Naive B cell (primary cell): ENCODE measurements around the gene COG4. TPM values are rescaled to one million over a fixed set of nuclear protein-coding genes. Genes with fewer than 3 reads are reported as not detected.

Experiments
- ATAC-seq, 2 donors: fragments of 150-1000 bp; cut with Tn5 transposase; 2 replicates each; pipeline ENCODE4 v1.10.0; 2021; ENCODE audit warnings: low read depth in 2 of 2, mild to moderate bottlenecking in 2 of 2, moderate library complexity in 2 of 2
- DNase-seq: peaks from one replicate; pipeline ENCODE4 v3.0.0; 2022
- H3K27ac Mint-ChIP-seq, 6 donors: one replicate each; pipeline ENCODE4 v1.8.0; 2020 to 2022; ENCODE audit warnings: mild to moderate bottlenecking in 6 of 6, mixed read lengths in 6 of 6, moderate library complexity in 5 of 6, inconsistent platforms in 2 of 6
- H3K27me3 Mint-ChIP-seq, 3 donors: one replicate each; pipeline ENCODE4 v1.8.0; 2021 to 2022; ENCODE audit warnings: mixed read lengths in 3 of 3, mild to moderate bottlenecking in 1 of 3
- H3K36me3 Mint-ChIP-seq, 2 donors: one replicate each; pipeline ENCODE4 v1.8.0; 2020 to 2022; ENCODE audit warnings: mixed read lengths in 2 of 2, inconsistent platforms in 1 of 2, mild to moderate bottlenecking in 1 of 2
- H3K4me1 Mint-ChIP-seq, 3 donors: one replicate each; pipeline ENCODE4 v1.8.0; 2020 to 2022; ENCODE audit warnings: mixed read lengths in 3 of 3, inconsistent platforms in 1 of 3, mild to moderate bottlenecking in 1 of 3, moderate library complexity in 1 of 3
- H3K4me3 Mint-ChIP-seq, 8 donors: one replicate each; pipeline ENCODE4 v1.8.0; 2020 to 2022; ENCODE audit warnings: mild to moderate bottlenecking in 8 of 8, mixed read lengths in 8 of 8, moderate library complexity in 8 of 8, inconsistent platforms in 2 of 8
- H3K9me3 Mint-ChIP-seq, 7 donors: one replicate each; pipeline ENCODE4 v1.8.0; 2020 to 2022; ENCODE audit warnings: mixed read lengths in 7 of 7, mild to moderate bottlenecking in 5 of 7, inconsistent platforms in 2 of 7, moderate library complexity in 1 of 7
- polyA plus RNA-seq, 6 donors: library from polyadenylated mRNA; unstranded; fragments of 300-500 nt; fragmentation: Illumina TruSeq; gene quantifications; one replicate each; pipeline ENCODE4 v1.2.3, GENCODE V29; 2021; ENCODE audit warnings: low read depth in 6 of 6

COG4 gene
- polyA plus RNA-seq, 6 donors from 2014 or later: 41.7 to 83.4 (median 51.2) TPM

DNA sequence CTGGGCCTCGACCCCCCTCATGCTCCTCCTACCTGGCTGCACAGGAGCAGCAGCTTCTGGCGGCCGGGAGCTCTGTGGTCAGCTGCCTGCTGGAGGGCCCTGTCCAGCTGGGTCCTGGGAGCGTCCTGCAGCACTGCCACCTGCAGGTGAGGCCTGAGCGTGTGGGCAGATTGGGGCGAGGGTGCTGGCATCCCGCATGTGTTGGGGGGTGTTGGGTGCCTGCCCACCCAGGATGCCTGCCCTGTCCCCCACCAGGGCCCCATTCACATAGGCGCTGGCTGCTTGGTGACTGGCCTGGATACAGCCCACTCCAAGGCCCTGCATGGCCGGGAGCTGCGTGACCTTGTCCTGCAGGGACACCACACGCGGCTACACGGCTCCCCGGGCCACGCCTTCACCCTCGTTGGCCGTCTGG is 52.4 kb downstream of the COG4 start:
- Mint-ChIP-seq H3K4me1 (peaks cover 0 to 3% (median 0%) of the 10 kb centered on the region in 3 donors), H3K27me3 (no peaks in the 10 kb centered on the region), H3K9me3 (no peaks in the 10 kb centered on the region), H3K4me3 (no peak overlapping the region), H3K27ac (no peak overlapping the region), H3K36me3 (no peaks in the 10 kb centered on the region)
- no peak for DNase-seq
- no peak for ATAC-seq

DNA sequence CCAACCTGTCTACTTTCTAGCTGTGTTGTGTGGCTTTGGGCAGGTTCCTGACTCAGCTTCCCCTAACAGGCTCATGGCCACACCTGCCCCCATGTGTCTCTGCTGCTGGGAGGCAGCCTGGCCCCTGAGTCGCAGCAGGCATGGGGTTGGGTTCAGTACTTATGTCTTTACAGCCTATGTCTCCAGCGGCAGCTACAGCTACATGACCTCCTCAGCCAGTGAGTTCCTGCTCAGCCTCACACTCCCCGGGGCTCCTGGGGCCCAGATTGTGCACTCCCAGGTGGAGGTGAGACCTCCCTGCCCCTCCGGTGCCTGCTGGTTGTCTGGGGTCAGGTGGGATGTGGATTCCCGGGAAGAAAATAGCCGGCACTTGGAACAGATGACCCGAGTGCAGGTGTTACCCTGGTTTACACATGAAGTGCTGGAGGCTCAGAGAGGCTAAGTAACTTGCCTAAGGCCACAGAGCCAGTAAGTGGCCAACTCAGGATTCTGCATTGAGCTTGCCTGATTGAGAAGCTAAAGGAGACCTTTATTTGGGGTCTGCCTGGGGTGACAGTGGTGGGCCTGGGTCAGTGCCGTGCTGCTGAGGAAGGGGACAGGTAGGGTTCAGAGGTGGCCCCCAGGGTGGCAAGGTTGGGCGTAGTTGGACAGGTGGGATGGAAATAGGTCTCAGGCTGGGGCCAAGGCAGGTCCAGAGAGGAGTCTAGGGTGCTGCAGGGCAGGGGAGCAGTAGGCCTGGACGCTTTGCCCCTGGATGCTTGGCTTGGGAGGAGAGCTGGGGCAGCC is 53.0 kb downstream of the COG4 start:
- Mint-ChIP-seq H3K4me1 (peaks cover 0 to 3% (median 0%) of the 10 kb centered on the region in 3 donors), H3K4me3 (no peak overlapping the region), H3K27ac (peak overlapping the region in 1 of 6 donors; percentile 78), H3K9me3 (no peaks in the 10 kb centered on the region), H3K27me3 (no peaks in the 10 kb centered on the region), H3K36me3 (no peaks in the 10 kb centered on the region)
- DNase-seq (no peak), ATAC-seq (no peak)

DNA sequence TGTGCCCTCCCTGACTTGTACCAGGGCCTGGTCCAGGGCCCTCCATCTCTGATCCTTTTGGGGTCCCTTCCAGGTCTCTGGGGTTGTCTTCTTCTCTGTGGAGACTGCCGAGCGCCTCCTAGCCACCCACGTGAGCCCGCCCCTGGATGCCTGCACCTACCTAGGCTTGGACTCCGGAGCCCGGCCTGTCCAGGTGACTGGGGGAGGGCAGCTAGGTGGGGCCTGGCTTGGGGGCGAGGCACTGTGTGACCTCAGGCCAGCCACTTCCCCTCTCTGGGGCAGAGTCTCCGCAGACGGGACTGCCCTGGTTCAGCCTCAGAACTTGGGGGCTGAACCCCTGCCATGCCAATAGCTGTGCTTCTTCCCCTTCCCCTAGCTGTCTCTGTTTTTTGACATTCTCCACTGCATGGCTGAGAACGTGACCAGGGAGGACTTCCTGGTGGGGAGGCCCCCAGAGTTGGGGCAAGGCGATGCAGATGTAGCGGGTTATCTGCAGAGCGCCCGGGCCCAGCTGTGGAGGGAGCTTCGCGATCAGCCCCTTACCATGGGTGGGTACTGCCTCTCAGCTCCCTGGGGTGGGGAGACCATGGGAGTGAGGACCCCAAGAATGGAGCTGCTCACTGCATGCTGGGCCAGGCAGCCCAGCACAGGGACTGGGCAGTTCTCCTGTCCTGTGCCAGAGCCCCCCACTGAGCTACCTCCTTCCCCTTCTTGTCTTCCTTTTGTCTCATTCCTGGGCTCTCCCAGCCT is 54.4 kb downstream of the COG4 start:
- H3K27ac Mint-ChIP-seq: peak overlapping the region in 1 of 6 donors; percentile 37
- no peak overlapping the region for H3K4me3 Mint-ChIP-seq
- no peaks in the 10 kb centered on the region for H3K9me3 Mint-ChIP-seq
- H3K36me3 Mint-ChIP-seq: no peaks in the 10 kb centered on the region
- ATAC-seq (no peak), DNase-seq (no peak)
- H3K27me3 Mint-ChIP-seq: no peaks in the 10 kb centered on the region
- peaks cover 0 to 3% (median 0%) of the 10 kb centered on the region in 3 donors for H3K4me1 Mint-ChIP-seq

DNA sequence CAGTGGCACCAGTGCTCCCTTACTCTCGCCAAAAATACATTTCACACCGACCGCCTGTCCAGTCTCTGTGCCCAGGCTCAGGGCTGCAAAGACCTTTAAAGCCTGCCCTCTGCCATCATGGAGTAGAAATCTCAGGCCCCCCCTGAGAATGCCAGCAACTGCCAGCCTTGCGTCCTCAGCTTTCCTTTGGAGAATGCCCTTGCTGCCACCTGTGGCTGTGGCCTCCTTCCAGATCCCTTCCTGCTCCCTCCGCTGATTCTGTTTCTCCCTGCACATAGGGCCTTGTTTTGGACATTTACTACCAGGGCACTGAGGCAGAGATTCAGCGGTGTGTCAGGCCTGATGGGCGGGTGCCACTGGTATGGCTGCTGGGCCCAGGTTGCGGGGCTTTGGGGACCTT is 55.7 kb downstream of the COG4 start:
- Mint-ChIP-seq H3K27me3 (no peaks in the 10 kb centered on the region), H3K4me3 (no peak overlapping the region), H3K9me3 (no peaks in the 10 kb centered on the region), H3K36me3 (no peaks in the 10 kb centered on the region), H3K27ac (peak overlapping the region in 1 of 6 donors; percentile 88), H3K4me1 (no peaks in the 10 kb centered on the region)
- DNase-seq (no peak), ATAC-seq (no peak)

GRCh38 chr16:70467113-70467512 is 56.2 kb downstream of the COG4 start:
- no peaks in the 10 kb centered on the region for H3K9me3 Mint-ChIP-seq
- H3K27me3 Mint-ChIP-seq: no peaks in the 10 kb centered on the region
- H3K36me3 Mint-ChIP-seq: no peaks in the 10 kb centered on the region
- H3K27ac Mint-ChIP-seq: no peak overlapping the region
- no peak overlapping the region for H3K4me3 Mint-ChIP-seq
- no peaks in the 10 kb centered on the region for H3K4me1 Mint-ChIP-seq
- DNase-seq (no peak), ATAC-seq (no peak)

GRCh38 chr16:70466805-70467076 is 56.6 kb downstream of the COG4 start:
- ATAC-seq: no peak
- no peaks in the 10 kb centered on the region for H3K36me3 Mint-ChIP-seq
- H3K4me1 Mint-ChIP-seq: no peaks in the 10 kb centered on the region
- H3K4me3 Mint-ChIP-seq: no peak overlapping the region
- peak overlapping the region in 1 of 6 donors; percentile 36 for H3K27ac Mint-ChIP-seq
- no peaks in the 10 kb centered on the region for H3K9me3 Mint-ChIP-seq
- H3K27me3 Mint-ChIP-seq: no peaks in the 10 kb centered on the region
- no peak for DNase-seq

GRCh38 chr16:70465999-70466804 is 57.2 kb downstream of the COG4 start:
- DNase-seq: no peak
- no peaks in the 10 kb centered on the region for H3K36me3 Mint-ChIP-seq
- H3K27me3 Mint-ChIP-seq: no peaks in the 10 kb centered on the region
- H3K27ac Mint-ChIP-seq: peak overlapping the region in 1 of 6 donors; percentile 36
- ATAC-seq: no peak
- H3K4me3 Mint-ChIP-seq: no peak overlapping the region
- H3K4me1 Mint-ChIP-seq: no peaks in the 10 kb centered on the region
- no peaks in the 10 kb centered on the region for H3K9me3 Mint-ChIP-seq

DNA sequence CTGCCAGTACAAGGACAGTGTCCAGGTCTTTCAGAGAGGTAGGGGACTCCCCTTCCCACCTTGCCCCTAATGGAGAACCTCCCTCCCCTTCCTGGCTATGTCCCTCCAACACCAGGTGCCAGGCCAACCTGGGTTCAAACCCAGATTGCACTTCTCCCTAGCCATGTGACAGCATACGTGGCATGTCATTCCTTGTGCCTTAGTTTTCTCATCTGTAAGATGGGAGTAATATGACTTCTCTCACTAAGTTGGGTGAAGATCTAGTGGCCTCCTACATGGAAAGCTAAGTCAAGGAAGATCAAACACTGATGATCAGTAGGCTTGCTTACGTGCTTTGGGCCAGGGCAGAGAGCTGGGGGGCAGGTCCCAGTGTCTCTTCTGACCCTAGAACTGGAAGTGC is 60.1 kb downstream of the COG4 start:
- H3K4me1 Mint-ChIP-seq: no peaks in the 10 kb centered on the region
- H3K27me3 Mint-ChIP-seq: no peaks in the 10 kb centered on the region
- no peak for ATAC-seq
- H3K36me3 Mint-ChIP-seq: no peaks in the 10 kb centered on the region
- H3K27ac Mint-ChIP-seq: no peak overlapping the region
- no peak for DNase-seq
- no peaks in the 10 kb centered on the region for H3K9me3 Mint-ChIP-seq
- H3K4me3 Mint-ChIP-seq: no peak overlapping the region

DNA sequence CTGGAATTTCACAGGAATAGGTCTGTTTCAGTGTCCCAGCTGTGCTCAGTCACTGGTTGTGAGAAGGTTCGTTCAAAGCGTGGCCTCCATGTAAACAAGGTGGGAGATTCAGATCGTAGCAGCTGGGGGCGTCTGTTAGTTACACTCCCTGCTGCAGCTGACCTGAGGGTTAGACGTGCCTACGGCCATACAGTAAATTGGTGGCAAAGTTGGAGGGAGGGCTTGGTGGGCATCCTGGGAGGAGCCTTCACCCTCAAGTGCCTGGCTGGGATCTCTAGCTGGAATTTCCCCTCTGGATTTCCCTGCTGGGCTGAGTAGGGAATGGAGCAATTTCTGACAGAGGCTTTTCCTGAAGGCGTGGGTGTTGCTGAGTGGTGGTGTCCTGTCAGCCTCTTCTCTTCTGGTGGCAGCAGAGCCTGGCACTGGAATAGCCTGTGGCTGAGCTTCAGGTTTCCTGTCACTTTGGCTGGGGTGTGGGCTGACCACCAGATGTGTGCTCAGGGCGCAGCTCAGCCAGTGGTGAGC is 62.6 kb downstream of the COG4 start:
- no peak for ATAC-seq
- peak overlapping the region in 1 of 6 donors; percentile 26 for H3K27ac Mint-ChIP-seq
- no peaks in the 10 kb centered on the region for H3K36me3 Mint-ChIP-seq
- H3K4me3 Mint-ChIP-seq: no peak overlapping the region
- H3K27me3 Mint-ChIP-seq: no peaks in the 10 kb centered on the region
- H3K4me1 Mint-ChIP-seq: peaks cover 0 to 6% (median 0%) of the 10 kb centered on the region in 3 donors
- DNase-seq: no peak
- no peaks in the 10 kb centered on the region for H3K9me3 Mint-ChIP-seq

DNA sequence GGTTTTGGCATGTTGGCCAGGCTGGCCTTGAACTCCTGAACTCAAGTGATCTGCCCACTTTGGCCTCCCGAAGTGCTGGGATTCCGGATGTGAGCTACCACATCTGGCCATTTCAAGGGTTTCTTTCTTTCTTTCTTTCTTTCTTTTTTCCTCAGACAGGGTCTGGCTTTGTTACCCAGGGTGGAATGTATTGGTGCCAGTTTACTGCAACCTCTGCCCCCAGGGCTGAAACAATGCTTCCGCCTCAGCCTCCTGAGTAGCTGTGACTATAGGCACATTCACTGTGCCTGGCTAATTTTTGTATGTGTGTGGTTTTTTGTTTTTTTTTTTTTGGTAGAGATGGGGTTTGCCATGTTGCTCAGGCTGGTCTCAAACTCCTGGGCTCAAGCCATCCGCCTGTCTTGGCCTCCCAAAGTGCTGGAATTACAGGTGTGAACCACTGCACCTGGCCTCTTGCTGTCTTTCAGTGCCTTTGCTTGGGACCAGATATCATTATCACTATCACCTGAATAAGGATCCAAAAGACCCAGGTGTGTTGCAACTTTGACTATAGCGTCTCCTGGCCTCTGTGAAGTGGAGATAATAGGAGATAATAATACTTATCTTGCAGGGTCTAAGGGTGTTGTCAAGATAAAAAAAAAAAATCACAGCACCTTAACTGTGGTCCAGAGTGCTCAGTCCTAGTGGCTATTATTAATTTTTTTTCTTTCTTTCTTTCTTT is 65.7 kb downstream of the COG4 start:
- no peaks in the 10 kb centered on the region for H3K36me3 Mint-ChIP-seq
- DNase-seq (no peak), ATAC-seq (no peak)
- H3K9me3 Mint-ChIP-seq: no peaks in the 10 kb centered on the region
- H3K4me3 Mint-ChIP-seq: peak overlapping the region in 1 of 8 donors; percentile 96
- peaks cover 0 to 2% (median 0%) of the 10 kb centered on the region in 3 donors for H3K27me3 Mint-ChIP-seq
- peaks cover 5 to 30% (median 10%) of the 10 kb centered on the region in 3 donors for H3K4me1 Mint-ChIP-seq
- H3K27ac Mint-ChIP-seq: peak overlapping the region in 3 of 6 donors; percentile 53 to 79 (median 59)

DNA sequence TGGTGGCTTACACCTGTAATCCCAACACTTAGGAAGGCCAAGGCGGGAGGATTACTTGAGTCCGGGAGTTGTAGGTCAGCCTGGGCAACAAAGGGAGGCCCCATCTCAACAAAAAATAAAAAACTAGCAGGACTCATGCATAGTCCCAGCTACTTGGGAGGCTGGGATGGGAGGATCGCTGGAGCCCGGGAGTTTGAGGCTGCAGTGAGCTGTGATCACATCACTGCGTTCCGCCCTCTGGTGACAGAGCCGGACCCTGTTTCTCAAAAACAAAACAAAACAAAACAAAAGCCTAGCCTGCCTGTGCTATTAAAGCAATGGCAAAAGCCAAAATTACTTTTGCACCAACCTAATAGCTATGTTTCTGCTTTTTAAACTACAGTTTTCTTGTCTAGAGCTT is 67.4 kb downstream of the COG4 start:
- H3K27ac Mint-ChIP-seq: peak overlapping the region in 2 of 6 donors; percentile 92 to 93
- H3K9me3 Mint-ChIP-seq: no peaks in the 10 kb centered on the region
- no peak for DNase-seq
- peaks cover 5 to 30% (median 12%) of the 10 kb centered on the region in 3 donors for H3K4me1 Mint-ChIP-seq
- no peak for ATAC-seq
- H3K4me3 Mint-ChIP-seq: peak overlapping the region in 7 of 8 donors; percentile 90 to 96 (median 93)
- H3K36me3 Mint-ChIP-seq: no peaks in the 10 kb centered on the region
- peaks cover 0 to 4% (median 0%) of the 10 kb centered on the region in 3 donors for H3K27me3 Mint-ChIP-seq

- Mint-ChIP-seq H3K27ac (peak within 1 kb of the TSS; percentile 89 to 98 (median 93)), H3K27me3 (peaks cover 0 to 4% (median 0%) of the 10 kb centered on the region in 3 donors), H3K9me3 (no peaks in the 10 kb centered on the region), H3K4me3 (peak within 1 kb of the TSS; percentile 90 to 96 (median 94)), H3K36me3 (no peaks in the 10 kb centered on the region), H3K4me1 (peaks cover 5 to 33% (median 12%) of the 10 kb centered on the region in 3 donors)
- DNase-seq: peak; percentile 86
- peak; percentile 93 to 94 for ATAC-seq
These were observed 68.9 kb downstream of the COG4 start, which contains the start of gene FCSK for GRCh38 chr16:70454222-70455034. Gene FCSK, plus strand, starts transcription at chr16:70454595. Its CDS starts 8,596 bp downstream, at chr16:70463191.
